Glutamatergic neuron (in vitro differentiated cells): ENCODE measurements around the gene TOM1L2. TPM values are rescaled to one million over a fixed set of nuclear protein-coding genes. Genes with fewer than 3 reads are reported as not detected.

Experiments
- DNase-seq: peaks from one replicate; pipeline ENCODE4 v3.0.0; 2022
- H3K27ac Mint-ChIP-seq: one replicate; pipeline ENCODE4 v1.8.0; 2020; ENCODE audit warnings: mild to moderate bottlenecking, mixed read lengths, inconsistent platforms; ENCODE audit not compliant: unreplicated experiment
- H3K27me3 Mint-ChIP-seq: one replicate; pipeline ENCODE4 v1.8.0; 2020; ENCODE audit warnings: mild to moderate bottlenecking, moderate library complexity, mixed read lengths, inconsistent platforms; ENCODE audit not compliant: unreplicated experiment
- H3K36me3 Mint-ChIP-seq: one replicate; pipeline ENCODE4 v1.8.0; 2020; ENCODE audit warnings: mild to moderate bottlenecking, mixed read lengths, inconsistent platforms; ENCODE audit not compliant: unreplicated experiment
- H3K4me1 Mint-ChIP-seq: one replicate; pipeline ENCODE4 v1.8.0; 2020; ENCODE audit warnings: mild to moderate bottlenecking, low read depth, mixed read lengths, inconsistent platforms; ENCODE audit not compliant: unreplicated experiment
- H3K4me3 Mint-ChIP-seq: one replicate; pipeline ENCODE4 v1.8.0; 2020; ENCODE audit warnings: mild to moderate bottlenecking, mixed read lengths, inconsistent platforms; ENCODE audit not compliant: unreplicated experiment
- H3K9me3 Mint-ChIP-seq: one replicate; pipeline ENCODE4 v1.8.0; 2020; ENCODE audit warnings: mild to moderate bottlenecking, moderate library complexity, mixed read lengths, inconsistent platforms; ENCODE audit not compliant: unreplicated experiment
- CTCF ChIP-seq: fragments of 200-600 bp; sonication (generic); IDR thresholded peaks from one replicate; pipeline ENCODE4 v1.5.0; 2021; ENCODE audit not compliant: partially characterized antibody, unreplicated experiment
- total RNA-seq: library from RNA; stranded (reverse); fragmentation: NEBNext Ultra II Directional; extraction: Animal tissue kit (Norgen Biotek cat#: 25700); gene quantifications from one replicate; pipeline ENCODE4 v1.2.1, GENCODE V29; 2021; ENCODE audit not compliant: unreplicated experiment

TOM1L2 gene
- total RNA-seq, 1 donor from 2014 or later = 62.8 TPM

GRCh38 chr17:17947309-17947708 lies 24.9 kb downstream of the TOM1L2 start:
- H3K27ac Mint-ChIP-seq = no peak overlapping the region
- peaks cover 8% of the 10 kb centered on the region for H3K9me3 Mint-ChIP-seq
- H3K27me3 Mint-ChIP-seq = peaks cover 4% of the 10 kb centered on the region
- peaks cover 35% of the 10 kb centered on the region for H3K4me1 Mint-ChIP-seq
- DNase-seq = no peak
- no peak for TF ChIP-seq CTCF
- H3K36me3 Mint-ChIP-seq = no peaks in the 10 kb centered on the region
- H3K4me3 Mint-ChIP-seq = no peak overlapping the region

- Mint-ChIP-seq H3K36me3 (no peaks in the 10 kb centered on the region), H3K4me1 (peaks cover 35% of the 10 kb centered on the region), H3K4me3 (no peak overlapping the region), H3K27me3 (peaks cover 4% of the 10 kb centered on the region), H3K9me3 (peaks cover 8% of the 10 kb centered on the region), H3K27ac (no peak overlapping the region)
- DNase-seq = no peak
- TF ChIP-seq CTCF = no peak
These were observed 26.1 kb downstream of the TOM1L2 start for GRCh38 chr17:17946093-17946492.

GRCh38 chr17:17944743-17945142 lies 27.5 kb downstream of the TOM1L2 start:
- TF ChIP-seq CTCF = no peak
- peak overlapping the region; percentile 51 for H3K4me3 Mint-ChIP-seq
- H3K27me3 Mint-ChIP-seq = peaks cover 4% of the 10 kb centered on the region
- peak overlapping the region; percentile 93 for H3K27ac Mint-ChIP-seq
- H3K4me1 Mint-ChIP-seq = peaks cover 39% of the 10 kb centered on the region
- peaks cover 8% of the 10 kb centered on the region for H3K9me3 Mint-ChIP-seq
- H3K36me3 Mint-ChIP-seq = no peaks in the 10 kb centered on the region
- DNase-seq = peak; percentile 51

GRCh38 chr17:17944242-17944641 lies 28.0 kb downstream of the TOM1L2 start:
- H3K27ac Mint-ChIP-seq = peak overlapping the region; percentile 93
- no peak for DNase-seq
- peaks cover 39% of the 10 kb centered on the region for H3K4me1 Mint-ChIP-seq
- H3K36me3 Mint-ChIP-seq = no peaks in the 10 kb centered on the region
- H3K9me3 Mint-ChIP-seq = peaks cover 8% of the 10 kb centered on the region
- H3K27me3 Mint-ChIP-seq = peaks cover 4% of the 10 kb centered on the region
- no peak for TF ChIP-seq CTCF
- H3K4me3 Mint-ChIP-seq = peak overlapping the region; percentile 51

- no peaks in the 10 kb centered on the region for H3K36me3 Mint-ChIP-seq
- peaks cover 39% of the 10 kb centered on the region for H3K4me1 Mint-ChIP-seq
- H3K27ac Mint-ChIP-seq = peak overlapping the region; percentile 93
- peaks cover 8% of the 10 kb centered on the region for H3K9me3 Mint-ChIP-seq
- H3K27me3 Mint-ChIP-seq = peaks cover 4% of the 10 kb centered on the region
- peak overlapping the region; percentile 51 for H3K4me3 Mint-ChIP-seq
- no peak for TF ChIP-seq CTCF
- DNase-seq = no peak
These were observed 28.8 kb downstream of the TOM1L2 start for GRCh38 chr17:17943281-17943984.
